ENCODE data around the gene ING3.
A peak's percentile ranks its signal among the peaks of the same experiment; 100 is the strongest.

DNA sequence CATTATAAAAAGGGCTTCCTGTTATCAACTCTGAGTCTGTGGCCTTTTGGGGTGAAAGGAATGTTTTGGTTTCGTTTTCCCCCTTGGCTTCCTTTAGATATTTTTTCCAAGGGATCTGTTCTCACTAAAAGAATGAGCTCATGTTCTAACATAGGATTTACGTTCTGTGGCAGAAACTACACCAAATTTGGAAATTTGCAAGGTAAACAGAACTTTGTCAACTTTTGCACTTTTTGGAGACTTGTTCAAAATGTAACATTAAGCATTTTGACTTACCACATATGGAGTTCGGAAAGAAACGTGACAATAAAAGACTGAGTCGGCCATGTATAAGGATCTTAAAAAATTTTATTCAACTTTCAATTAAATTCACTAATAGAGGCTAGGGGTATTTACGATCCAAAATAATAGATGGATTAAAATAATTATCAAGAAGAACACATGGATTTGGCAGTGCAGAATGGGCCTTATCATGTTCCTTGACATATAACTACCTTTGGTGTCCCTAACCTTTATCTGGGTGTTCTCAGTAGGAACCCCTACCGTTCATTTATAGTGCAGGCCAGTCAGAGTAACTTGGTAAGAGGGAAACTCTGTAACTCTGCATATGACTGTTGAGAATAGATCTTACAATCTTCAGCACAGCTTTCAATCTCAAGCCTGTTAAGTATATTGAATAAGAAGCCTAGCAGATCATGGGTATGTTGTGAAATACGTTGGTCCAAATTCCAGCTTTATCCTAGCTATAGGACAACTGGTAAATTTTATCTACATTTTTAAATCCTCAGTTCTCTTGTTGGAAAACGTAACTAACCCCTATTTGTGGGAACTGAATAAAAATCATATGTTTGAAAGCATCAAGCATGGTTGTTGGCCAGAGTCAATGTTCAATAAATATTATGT lies 49.8 kb downstream of the ING3 start:
- TF ChIP-seq POLR2A (IDR thresholded peaks at IDR 0.05) (no peak), POLR2AphosphoS5 (IDR thresholded peaks at IDR 0.05; ENCODE audit: insufficient read depth in 1 of 2, low read depth in 1 of 2) (peak in 1 of 2 donors; percentile 67)
- TF ChIP-seq, protein P1, sequence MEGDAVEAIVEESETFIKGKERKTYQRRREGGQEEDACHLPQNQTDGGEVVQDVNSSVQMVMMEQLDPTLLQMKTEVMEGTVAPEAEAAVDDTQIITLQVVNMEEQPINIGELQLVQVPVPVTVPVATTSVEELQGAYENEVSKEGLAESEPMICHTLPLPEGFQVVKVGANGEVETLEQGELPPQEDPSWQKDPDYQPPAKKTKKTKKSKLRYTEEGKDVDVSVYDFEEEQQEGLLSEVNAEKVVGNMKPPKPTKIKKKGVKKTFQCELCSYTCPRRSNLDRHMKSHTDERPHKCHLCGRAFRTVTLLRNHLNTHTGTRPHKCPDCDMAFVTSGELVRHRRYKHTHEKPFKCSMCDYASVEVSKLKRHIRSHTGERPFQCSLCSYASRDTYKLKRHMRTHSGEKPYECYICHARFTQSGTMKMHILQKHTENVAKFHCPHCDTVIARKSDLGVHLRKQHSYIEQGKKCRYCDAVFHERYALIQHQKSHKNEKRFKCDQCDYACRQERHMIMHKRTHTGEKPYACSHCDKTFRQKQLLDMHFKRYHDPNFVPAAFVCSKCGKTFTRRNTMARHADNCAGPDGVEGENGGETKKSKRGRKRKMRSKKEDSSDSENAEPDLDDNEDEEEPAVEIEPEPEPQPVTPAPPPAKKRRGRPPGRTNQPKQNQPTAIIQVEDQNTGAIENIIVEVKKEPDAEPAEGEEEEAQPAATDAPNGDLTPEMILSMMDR (IDR thresholded peaks at IDR 0.05), result no peak

Data from vagina (tissue), 2 donors.